Astrocyte (in vitro differentiated cells and primary cell): ENCODE data around the gene AGTPBP1. TPM values are rescaled to one million over a fixed set of nuclear protein-coding genes. Genes with fewer than 3 reads are reported as not detected.
A peak's percentile ranks its signal among the peaks of the same experiment; 100 is the strongest.

Source experiments
- DNase-seq: peaks from one replicate; pipeline ENCODE4 v3.0.0-alpha.2; 2010; ENCODE audit warnings: low read depth
- FAIRE-seq: peaks from 2 replicates; lab custom pipeline; 2011; peaks lifted over from hg19 to GRCh38; lab: Jason Lieb, UNC
- H2AFZ ChIP-seq: 2 replicates; pipeline ENCODE4 v1.6.0; 2012; ENCODE audit warnings: low read depth, low read length, inconsistent platforms
- H3K27ac ChIP-seq: 2 replicates; pipeline ENCODE4 v1.5.1; 2011; ENCODE audit warnings: low read depth, low read length, inconsistent platforms
- H3K27me3 ChIP-seq: 2 replicates; pipeline ENCODE4 v1.6.0; 2011; ENCODE audit warnings: low read length, inconsistent platforms; ENCODE audit not compliant: insufficient read depth
- H3K36me3 ChIP-seq: 2 replicates; pipeline ENCODE4 v1.5.1; 2011; ENCODE audit warnings: low read length, inconsistent platforms; ENCODE audit not compliant: insufficient read depth
- H3K4me1 ChIP-seq: 2 replicates; pipeline ENCODE4 v1.5.1; 2011; ENCODE audit warnings: low read length, inconsistent platforms; ENCODE audit not compliant: insufficient read depth
- H3K4me2 ChIP-seq: 2 replicates; pipeline ENCODE4 v1.6.0; 2012; ENCODE audit warnings: low read length, inconsistent platforms
- H3K4me3 ChIP-seq: 2 replicates; pipeline ENCODE4 v1.5.1; 2011; ENCODE audit warnings: low read depth, mild to moderate bottlenecking, low read length, inconsistent platforms; ENCODE audit not compliant: insufficient read depth
- H3K79me2 ChIP-seq: 2 replicates; pipeline ENCODE4 v1.6.0; 2012; ENCODE audit warnings: mild to moderate bottlenecking, low read length, inconsistent platforms; ENCODE audit not compliant: insufficient read depth
- H3K9ac ChIP-seq: 2 replicates; pipeline ENCODE4 v1.6.0; 2012; ENCODE audit warnings: mild to moderate bottlenecking, low read length, inconsistent platforms
- H3K9me3 ChIP-seq: 2 replicates; pipeline ENCODE4 v1.5.1; 2012; ENCODE audit warnings: low read depth, mild to moderate bottlenecking, low read length, inconsistent platforms; ENCODE audit not compliant: insufficient read depth
- H4K20me1 ChIP-seq: 2 replicates; pipeline ENCODE4 v1.6.0; 2012; ENCODE audit warnings: low read length, inconsistent platforms; ENCODE audit not compliant: insufficient read depth
- H3K27ac Mint-ChIP-seq: one replicate; pipeline ENCODE4 v1.8.0; 2021; ENCODE audit warnings: mild to moderate bottlenecking, mixed read lengths; ENCODE audit not compliant: unreplicated experiment
- H3K27me3 Mint-ChIP-seq: one replicate; pipeline ENCODE4 v1.8.0; 2021; ENCODE audit warnings: low read depth, mixed read lengths; ENCODE audit not compliant: unreplicated experiment
- H3K36me3 Mint-ChIP-seq: one replicate; pipeline ENCODE4 v1.8.0; 2021; ENCODE audit warnings: low read depth, mixed read lengths; ENCODE audit not compliant: unreplicated experiment
- H3K4me1 Mint-ChIP-seq: one replicate; pipeline ENCODE4 v1.8.0; 2021; ENCODE audit warnings: low read depth, mixed read lengths; ENCODE audit not compliant: unreplicated experiment
- H3K4me3 Mint-ChIP-seq: one replicate; pipeline ENCODE4 v1.8.0; 2021; ENCODE audit warnings: mild to moderate bottlenecking, moderate library complexity, mixed read lengths; ENCODE audit not compliant: unreplicated experiment
- H3K9me3 Mint-ChIP-seq: one replicate; pipeline ENCODE4 v1.8.0; 2021; ENCODE audit warnings: mild to moderate bottlenecking, mixed read lengths; ENCODE audit not compliant: unreplicated experiment
- EZH2 ChIP-seq: IDR thresholded peaks from 2 replicates; pipeline ENCODE4 v1.6.1; 2012; ENCODE audit warnings: mild to moderate bottlenecking, low read length, inconsistent platforms; ENCODE audit not compliant: insufficient read depth
- total RNA-seq: library from RNA; stranded (reverse); gene quantifications from 2 replicates; pipeline ENCODE4 v1.2.1, GENCODE V29; 2021
- TF ChIP-seq, protein P1 (sequence below): IDR thresholded peaks from 2 replicates; pipeline ENCODE4 v1.5.1; 2011; ENCODE audit warnings: low read depth, mild to moderate bottlenecking, inconsistent platforms, low read length, moderate library complexity; ENCODE audit not compliant: insufficient read depth

AGTPBP1 gene
- total RNA-seq, 1 donor from 2014 or later: 30.0 TPM

DNA sequence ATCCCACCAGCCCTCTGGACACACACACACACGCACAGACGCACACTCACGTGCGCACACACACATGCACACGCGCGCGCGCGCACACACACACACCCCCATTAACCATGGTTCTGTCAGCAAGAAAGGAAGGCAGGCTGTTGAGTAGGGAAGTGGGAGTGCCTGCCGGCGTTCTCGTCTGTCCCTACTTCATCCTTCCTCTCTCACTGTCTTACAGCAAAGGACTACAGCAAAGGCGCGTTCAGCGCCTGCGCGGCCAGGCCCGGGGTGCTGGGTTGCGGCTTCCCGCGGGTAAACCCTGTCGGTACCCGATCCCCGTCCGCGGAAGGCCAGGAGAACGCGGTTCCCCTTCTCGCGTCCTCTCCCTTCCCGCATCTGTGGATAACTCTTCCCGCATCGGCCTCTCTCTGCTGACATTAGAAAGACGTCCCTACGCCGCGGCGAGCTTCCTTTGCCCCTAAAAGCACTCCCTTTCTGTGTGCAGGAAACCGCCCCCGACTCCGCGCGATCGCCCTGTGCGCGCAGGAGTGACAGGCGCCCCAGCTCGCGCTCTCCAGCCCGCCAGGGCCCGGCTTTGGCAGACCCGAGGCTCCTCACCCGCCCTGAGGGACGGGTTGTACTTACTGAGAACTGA is 219.2 kb downstream of the AGTPBP1 start:
- Histone ChIP-seq H4K20me1 (no peaks in the 10 kb centered on the region), H3K79me2 (no peaks in the 10 kb centered on the region), H3K4me3 (peak overlapping the region; percentile 66), H3K9ac (peak overlapping the region; percentile 44), H3K4me1 (no peaks in the 10 kb centered on the region), H3K27me3 (peaks cover 12% of the 10 kb centered on the region), H2AFZ (peak overlapping the region; percentile 93), H3K9me3 (no peaks in the 10 kb centered on the region), H3K36me3 (no peaks in the 10 kb centered on the region), H3K27ac (no peak overlapping the region), H3K4me2 (peak overlapping the region; percentile 92)
- Mint-ChIP-seq H3K27me3 (peaks cover 40% of the 10 kb centered on the region), H3K36me3 (peaks cover 2% of the 10 kb centered on the region), H3K4me3 (peak overlapping the region; percentile 78), H3K9me3 (peaks cover 6% of the 10 kb centered on the region), H3K27ac (no peak overlapping the region), H3K4me1 (peaks cover under 1% of the 10 kb centered on the region)
- TF ChIP-seq, protein P1, sequence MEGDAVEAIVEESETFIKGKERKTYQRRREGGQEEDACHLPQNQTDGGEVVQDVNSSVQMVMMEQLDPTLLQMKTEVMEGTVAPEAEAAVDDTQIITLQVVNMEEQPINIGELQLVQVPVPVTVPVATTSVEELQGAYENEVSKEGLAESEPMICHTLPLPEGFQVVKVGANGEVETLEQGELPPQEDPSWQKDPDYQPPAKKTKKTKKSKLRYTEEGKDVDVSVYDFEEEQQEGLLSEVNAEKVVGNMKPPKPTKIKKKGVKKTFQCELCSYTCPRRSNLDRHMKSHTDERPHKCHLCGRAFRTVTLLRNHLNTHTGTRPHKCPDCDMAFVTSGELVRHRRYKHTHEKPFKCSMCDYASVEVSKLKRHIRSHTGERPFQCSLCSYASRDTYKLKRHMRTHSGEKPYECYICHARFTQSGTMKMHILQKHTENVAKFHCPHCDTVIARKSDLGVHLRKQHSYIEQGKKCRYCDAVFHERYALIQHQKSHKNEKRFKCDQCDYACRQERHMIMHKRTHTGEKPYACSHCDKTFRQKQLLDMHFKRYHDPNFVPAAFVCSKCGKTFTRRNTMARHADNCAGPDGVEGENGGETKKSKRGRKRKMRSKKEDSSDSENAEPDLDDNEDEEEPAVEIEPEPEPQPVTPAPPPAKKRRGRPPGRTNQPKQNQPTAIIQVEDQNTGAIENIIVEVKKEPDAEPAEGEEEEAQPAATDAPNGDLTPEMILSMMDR: no peak
- TF ChIP-seq EZH2: no peak
- no peak for FAIRE-seq
- DNase-seq: peak; percentile 38

DNA sequence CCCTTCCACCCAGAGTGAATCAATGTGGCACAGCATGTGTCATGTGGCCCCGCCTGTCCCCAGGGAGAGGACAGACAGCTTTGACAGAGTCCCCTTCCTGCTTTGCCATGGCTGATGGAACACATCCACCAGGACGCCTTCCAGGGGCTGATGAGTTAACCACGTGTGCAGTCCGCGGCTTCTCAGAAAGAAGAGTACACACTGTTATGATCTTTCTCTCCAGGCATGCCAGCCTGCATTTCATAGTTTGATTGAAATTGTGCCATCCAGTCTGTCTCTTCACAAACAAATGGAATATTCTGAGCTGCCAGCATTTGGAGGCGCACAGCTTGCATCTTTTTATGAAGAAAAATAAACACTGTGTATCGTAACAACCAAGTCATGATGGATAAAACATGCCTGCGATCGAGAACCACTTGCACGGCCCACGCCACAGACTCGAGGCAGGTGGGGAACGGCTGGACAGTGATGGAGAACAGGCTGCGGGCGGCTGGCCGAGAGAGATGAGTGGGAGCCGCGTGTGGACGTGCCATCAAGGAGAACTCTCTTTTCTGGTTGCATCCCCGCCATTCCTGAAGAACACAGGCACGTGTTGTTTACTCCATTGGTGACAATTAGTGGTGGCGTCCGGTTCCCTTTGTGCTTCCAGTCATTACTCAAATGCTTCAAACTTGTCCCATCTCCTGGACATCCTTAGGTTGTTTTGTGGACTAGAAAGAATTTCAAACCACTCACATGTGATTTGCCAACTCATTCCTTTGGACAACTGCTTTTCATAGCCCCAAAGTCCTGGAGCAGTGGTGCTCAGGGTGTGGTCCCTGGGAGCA is 220.2 kb downstream of the AGTPBP1 start:
- Histone ChIP-seq H3K4me3 (no peak overlapping the region), H3K79me2 (no peaks in the 10 kb centered on the region), H3K27me3 (peaks cover 12% of the 10 kb centered on the region), H3K9ac (no peak overlapping the region), H3K36me3 (no peaks in the 10 kb centered on the region), H3K27ac (no peak overlapping the region), H3K9me3 (no peaks in the 10 kb centered on the region), H3K4me2 (no peak overlapping the region), H3K4me1 (no peaks in the 10 kb centered on the region), H4K20me1 (no peaks in the 10 kb centered on the region), H2AFZ (no peak overlapping the region)
- no peak overlapping the region for H3K4me3 Mint-ChIP-seq
- FAIRE-seq (no peak), DNase-seq (no peak)
- H3K27me3 Mint-ChIP-seq: peaks cover 43% of the 10 kb centered on the region
- H3K36me3 Mint-ChIP-seq: peaks cover 2% of the 10 kb centered on the region
- TF ChIP-seq, protein P1: no peak
- no peak for TF ChIP-seq EZH2
- H3K9me3 Mint-ChIP-seq: peaks cover 6% of the 10 kb centered on the region
- H3K4me1 Mint-ChIP-seq: no peaks in the 10 kb centered on the region
- H3K27ac Mint-ChIP-seq: no peak overlapping the region
